AG04450 (cell line): ENCODE results near the gene ETV6. TPM values are rescaled to one million over a fixed set of nuclear protein-coding genes. Genes with fewer than 3 reads are reported as not detected.

Source experiments
- CTCF ChIA-PET: fragments of 300-600, 350-600 bp; formaldehyde crosslinking; extraction: SDS; loops from one replicate; lab custom pipeline; 2022; ENCODE audit warnings: antibody characterized with exemption, inconsistent platforms; lab: Charles Lee
- POLR2A ChIA-PET: fragments of 350-600 bp; formaldehyde crosslinking; extraction: SDS; loops from one replicate; lab custom pipeline; 2021; ENCODE audit warnings: antibody characterized with exemption, inconsistent platforms; lab: Yijun Ruan, JAX
- DNase-seq: peaks from one replicate; pipeline ENCODE4 v3.0.0-alpha.2; 2011; ENCODE audit warnings: low read depth, low spot score
- H3K27ac ChIP-seq: one replicate; pipeline ENCODE4 v1.5.1; 2012; ENCODE audit warnings: low read depth, low read length, control low read depth
- H3K27me3 ChIP-seq: one replicate; pipeline ENCODE4 v1.6.0; 2012; ENCODE audit warnings: low read length; ENCODE audit not compliant: control insufficient read depth, insufficient read depth
- H3K4me3 ChIP-seq: 2 replicates; pipeline ENCODE4 v1.5.1; 2011; ENCODE audit warnings: mild to moderate bottlenecking, low read depth, low read length, control low read depth
- H3K9me3 ChIP-seq: 2 replicates; pipeline ENCODE4 v1.5.1; 2012; ENCODE audit warnings: low read length; ENCODE audit not compliant: control insufficient read depth, insufficient read depth
- polyA plus RNA-seq: library from polyadenylated mRNA; depleted of rRNA; stranded (reverse); fragments of >200 nt; gene quantifications from 2 replicates; pipeline ENCODE4 v1.2.3, GENCODE V29; 2011
- TF ChIP-seq, protein P1 (sequence below): IDR thresholded peaks from 2 replicates; pipeline ENCODE4 v1.5.1; 2011; ENCODE audit warnings: low read depth, low read length, control low read depth, inconsistent platforms

ETV6 gene
- polyA plus RNA-seq, 1 experiment = 7.9 TPM

DNA sequence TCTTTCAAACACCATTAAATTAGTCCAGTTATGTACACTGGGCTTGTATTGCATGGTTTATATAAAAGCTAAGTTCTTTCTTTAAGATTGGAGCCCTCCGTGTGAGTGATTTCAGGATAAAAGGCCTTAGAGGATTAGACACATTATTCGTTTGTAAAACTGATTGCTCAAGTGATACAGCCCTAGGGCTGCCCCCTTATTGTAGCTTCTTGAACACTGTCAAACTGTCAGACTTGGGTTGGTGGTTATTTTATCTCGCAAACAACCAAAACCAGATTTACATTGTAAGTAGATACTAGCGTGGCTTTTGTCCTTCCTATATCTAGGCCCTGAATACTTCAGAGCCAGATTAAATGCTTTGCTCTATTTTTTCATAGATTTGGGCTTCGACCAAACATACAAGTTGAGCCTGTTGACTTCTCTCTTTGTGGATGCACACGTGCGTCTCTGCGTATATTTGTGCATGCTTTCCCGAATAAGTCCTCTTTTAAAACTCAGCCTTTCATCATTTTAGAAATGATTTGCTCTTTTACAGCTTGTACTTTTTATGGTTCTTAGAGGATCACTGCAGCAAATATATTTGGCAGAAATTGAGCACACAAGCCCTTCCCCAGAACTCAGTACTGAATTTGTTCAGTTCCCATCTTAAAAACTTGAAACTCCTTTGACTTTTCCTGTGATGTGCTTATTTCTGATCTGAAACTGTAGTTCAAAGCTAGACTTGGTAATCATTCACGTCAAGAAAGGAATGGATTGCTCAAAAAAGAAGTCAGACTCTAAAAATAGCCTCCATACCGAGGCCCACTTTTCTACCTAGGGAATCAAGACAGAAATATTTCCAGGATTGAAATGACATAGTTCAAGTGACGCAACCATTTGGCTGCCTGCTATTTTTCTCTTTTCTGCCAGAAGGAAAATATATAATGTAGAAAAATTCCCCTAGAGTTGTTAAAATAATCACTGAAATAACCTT, 129.5 kb downstream of the ETV6 start:
- Histone ChIP-seq H3K9me3 (no peaks in the 10 kb centered on the region), H3K27ac (no peak overlapping the region)
- CTCF ChIA-PET = interaction anchor here (0.6 kb wide), 1 partner anchor 958 kb away, joined by 3 read pairs; no protein-coding TSS in a partner anchor

DNA sequence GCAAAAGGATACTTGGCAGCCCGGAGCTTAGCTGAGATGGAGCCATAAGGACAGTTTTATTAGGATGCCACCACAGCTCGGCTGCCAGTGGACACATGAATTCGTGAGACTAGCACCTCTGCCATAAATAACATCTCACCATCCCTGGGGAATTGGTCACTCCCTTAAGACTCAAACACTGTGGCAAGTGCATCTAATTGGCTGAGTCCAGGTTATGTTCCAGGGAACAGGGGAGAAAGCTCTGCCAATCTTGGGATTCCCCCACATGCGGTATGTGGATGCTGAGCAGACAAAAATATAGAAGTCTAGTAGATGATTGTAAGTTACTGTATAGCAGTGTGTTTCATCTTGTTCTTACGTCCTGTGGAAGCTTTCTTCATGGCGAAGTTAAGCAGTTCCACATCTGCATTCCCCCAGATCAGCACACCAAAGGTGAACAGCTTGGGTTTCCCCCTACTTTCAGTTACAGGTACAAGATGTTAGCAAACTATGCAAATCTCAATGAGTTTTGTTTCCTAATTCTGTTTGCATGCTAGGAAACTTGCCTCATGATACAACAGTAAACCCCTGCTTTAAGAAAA, 131.1 kb downstream of the ETV6 start:
- no peak overlapping the region for H3K27ac ChIP-seq
- ChIA-PET CTCF (interaction anchor here (0.6 kb wide), 1 partner anchor 199 kb away, joined by 3 read pairs; no protein-coding TSS in a partner anchor), POLR2A (no interaction called here)
- no peak overlapping the region for H3K4me3 ChIP-seq
- H3K27me3 ChIP-seq = no peaks in the 10 kb centered on the region
- H3K9me3 ChIP-seq = no peaks in the 10 kb centered on the region
- TF ChIP-seq, protein P1, sequence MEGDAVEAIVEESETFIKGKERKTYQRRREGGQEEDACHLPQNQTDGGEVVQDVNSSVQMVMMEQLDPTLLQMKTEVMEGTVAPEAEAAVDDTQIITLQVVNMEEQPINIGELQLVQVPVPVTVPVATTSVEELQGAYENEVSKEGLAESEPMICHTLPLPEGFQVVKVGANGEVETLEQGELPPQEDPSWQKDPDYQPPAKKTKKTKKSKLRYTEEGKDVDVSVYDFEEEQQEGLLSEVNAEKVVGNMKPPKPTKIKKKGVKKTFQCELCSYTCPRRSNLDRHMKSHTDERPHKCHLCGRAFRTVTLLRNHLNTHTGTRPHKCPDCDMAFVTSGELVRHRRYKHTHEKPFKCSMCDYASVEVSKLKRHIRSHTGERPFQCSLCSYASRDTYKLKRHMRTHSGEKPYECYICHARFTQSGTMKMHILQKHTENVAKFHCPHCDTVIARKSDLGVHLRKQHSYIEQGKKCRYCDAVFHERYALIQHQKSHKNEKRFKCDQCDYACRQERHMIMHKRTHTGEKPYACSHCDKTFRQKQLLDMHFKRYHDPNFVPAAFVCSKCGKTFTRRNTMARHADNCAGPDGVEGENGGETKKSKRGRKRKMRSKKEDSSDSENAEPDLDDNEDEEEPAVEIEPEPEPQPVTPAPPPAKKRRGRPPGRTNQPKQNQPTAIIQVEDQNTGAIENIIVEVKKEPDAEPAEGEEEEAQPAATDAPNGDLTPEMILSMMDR = no peak
- DNase-seq = no peak

More for the DNA sequence above, 129.5 kb downstream of the ETV6 start:
- Histone ChIP-seq H3K4me3 (no peak overlapping the region), H3K27me3 (no peaks in the 10 kb centered on the region)
- POLR2A ChIA-PET = interaction anchor here (0.6 kb wide), 1 partner anchor 20 kb away, joined by 3 read pairs; no protein-coding TSS in a partner anchor
- TF ChIP-seq, protein P1 = no peak
- DNase-seq = no peak

DNA sequence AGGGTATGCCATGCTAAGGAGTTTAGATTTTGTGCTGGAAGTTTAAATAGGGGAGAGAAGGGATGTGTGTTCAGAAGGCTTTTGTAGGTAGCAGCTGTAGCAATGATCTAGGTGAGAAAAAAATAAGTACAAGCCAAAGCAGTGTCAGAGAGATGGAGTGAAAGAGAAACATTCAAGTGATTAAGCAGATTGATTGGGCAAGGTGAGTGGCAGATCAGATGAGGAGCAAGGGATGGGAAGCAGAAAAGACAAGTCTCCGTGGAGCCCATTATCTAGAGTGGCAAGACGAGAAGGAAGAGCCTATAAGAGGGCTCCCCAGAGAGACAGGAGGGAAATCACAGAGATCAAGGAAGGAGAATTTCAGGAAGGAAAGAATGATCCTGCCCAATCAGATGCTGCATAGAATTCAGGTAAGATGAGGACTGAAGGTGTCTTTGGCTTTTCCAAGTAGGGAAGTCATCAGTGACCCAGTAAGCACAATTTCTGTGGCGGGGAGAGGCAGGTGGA, 133.5 kb downstream of the ETV6 start:
- ChIA-PET POLR2A (no interaction called here), CTCF (no interaction called here)
- Histone ChIP-seq H3K27ac (no peak overlapping the region), H3K9me3 (no peaks in the 10 kb centered on the region), H3K27me3 (no peaks in the 10 kb centered on the region), H3K4me3 (no peak overlapping the region)
- no peak for DNase-seq
- TF ChIP-seq, protein P1 = no peak

DNA sequence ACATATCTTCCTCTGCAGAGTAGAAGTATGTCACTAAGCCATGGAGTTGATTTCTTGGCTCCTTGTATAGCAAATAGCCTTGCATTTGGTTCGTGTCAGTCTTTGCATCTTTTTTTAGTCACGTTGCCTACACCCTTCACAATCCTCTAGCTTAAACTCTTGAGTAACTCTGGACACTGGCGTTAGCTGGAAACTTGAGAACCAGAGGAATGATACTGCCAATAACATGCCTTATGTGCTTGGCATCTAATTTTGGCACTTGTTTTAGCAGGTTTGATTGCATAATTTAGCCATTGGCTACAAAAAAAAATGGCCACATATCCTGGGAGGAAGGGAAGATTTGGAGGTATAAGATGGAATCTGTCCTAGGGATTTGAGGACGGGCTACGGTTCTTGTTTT, 136.2 kb downstream of the ETV6 start:
- TF ChIP-seq, protein P1 = no peak
- no peak for DNase-seq
- ChIA-PET POLR2A (interaction anchor here (1.2 kb wide), 1 partner anchor 20 kb away, joined by 7 read pairs; no protein-coding TSS in a partner anchor), CTCF (no interaction called here)
- H3K9me3 ChIP-seq = no peaks in the 10 kb centered on the region
- H3K27me3 ChIP-seq = no peaks in the 10 kb centered on the region
- H3K4me3 ChIP-seq = no peak overlapping the region
- H3K27ac ChIP-seq = no peak overlapping the region
